GM18508 (cell line): ENCODE measurements around the gene TBXA2R.

ENCODE experiments used
- ATAC-seq: cut with Tn5 transposase; IDR thresholded peaks from one replicate; pipeline ENCODE4 v1.9.1; 2021; ENCODE audit warnings: moderate number of reproducible peaks; ENCODE audit not compliant: insufficient read depth, unreplicated experiment

The TBXA2R gene

DNA sequence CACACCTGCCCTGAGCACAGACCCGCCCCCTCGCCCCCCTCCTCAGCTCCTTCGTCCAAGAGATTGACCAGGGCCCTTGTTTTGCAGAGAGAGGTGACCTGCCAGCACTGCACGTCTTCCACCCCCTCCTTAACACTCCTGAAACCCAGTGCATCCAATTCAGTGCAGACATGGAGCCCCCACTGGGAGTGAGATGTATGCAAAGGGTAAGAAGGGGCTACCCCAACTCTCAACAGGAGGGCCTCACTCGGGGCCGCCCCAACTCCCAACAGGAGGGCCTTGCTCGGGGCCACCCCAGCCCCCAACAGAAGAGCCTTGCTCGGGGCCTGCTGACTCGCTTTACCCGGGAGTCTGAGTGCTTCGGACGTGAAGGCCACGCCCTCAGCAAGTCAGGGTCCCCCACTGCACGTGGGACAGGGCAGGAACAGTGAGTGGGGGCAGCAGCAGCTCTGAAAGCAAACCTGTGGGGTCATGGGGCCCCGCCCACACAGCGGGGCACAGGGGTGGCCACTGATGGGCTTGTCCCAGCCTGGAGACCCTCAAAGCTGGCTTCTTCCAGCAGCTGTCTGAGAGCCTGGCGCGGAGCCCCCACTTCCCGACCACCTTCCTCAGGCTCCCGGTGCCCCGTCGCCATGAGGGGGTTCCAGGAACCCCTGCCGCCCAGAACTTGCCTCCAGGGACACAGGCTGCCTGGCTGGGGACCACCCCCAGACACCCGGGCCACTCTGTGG lies 14.3 kb upstream of the TBXA2R start:
- ATAC-seq = no peak

DNA sequence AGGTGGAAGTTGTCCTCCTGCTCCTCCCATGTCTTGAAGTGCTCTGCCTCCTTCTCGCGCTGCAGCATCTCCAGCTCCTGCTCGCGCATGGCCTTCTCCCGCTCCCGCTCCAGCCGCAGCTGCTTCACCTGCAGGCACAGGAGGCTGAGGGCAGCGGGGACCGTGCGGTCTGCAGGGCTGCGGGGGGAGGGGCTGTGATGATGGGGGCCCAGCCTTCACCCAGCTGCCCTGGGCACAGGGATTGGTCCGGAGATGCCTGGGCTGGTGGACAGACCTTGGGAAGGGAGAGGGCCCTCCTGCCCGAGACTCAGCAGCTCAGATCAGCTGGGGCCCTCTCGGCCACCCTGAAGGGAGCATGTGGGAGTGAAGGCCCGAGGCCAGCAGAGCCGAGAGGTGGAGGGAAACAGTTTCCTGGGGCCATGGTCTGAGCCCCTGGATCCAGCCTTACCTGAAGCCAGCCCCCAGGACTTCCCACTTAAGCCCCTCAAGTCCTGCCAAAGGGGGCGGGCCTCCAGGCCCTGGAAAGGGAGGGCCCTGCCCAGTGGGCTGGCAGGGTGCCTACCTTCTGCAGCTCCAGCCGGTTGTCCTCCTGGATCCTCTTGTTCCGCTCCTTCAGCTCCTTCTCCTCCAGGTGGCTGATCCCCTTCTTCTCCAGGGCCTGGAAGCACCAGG lies 13.6 kb upstream of the TBXA2R start:
- ATAC-seq = no peak

DNA sequence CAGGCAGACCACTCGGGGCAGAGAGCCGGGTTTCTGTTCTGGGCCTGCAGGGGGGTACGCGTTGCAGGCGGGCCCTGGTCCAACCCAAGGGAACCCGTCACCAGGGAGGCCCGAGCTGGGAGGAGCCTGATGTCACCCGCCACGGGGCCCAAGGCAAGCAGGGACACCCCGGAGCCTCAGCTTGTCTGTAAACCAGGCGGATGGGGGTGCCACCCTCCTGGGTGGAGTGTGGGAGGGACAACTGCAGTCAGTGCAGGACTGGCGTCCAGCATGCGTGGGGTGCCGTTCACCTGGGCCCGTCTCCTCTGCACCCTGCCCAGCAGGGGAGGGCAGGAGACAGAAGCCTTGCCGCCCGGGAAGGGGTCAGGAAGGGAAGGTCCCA lies 12.9 kb upstream of the TBXA2R start:
- no peak for ATAC-seq

DNA sequence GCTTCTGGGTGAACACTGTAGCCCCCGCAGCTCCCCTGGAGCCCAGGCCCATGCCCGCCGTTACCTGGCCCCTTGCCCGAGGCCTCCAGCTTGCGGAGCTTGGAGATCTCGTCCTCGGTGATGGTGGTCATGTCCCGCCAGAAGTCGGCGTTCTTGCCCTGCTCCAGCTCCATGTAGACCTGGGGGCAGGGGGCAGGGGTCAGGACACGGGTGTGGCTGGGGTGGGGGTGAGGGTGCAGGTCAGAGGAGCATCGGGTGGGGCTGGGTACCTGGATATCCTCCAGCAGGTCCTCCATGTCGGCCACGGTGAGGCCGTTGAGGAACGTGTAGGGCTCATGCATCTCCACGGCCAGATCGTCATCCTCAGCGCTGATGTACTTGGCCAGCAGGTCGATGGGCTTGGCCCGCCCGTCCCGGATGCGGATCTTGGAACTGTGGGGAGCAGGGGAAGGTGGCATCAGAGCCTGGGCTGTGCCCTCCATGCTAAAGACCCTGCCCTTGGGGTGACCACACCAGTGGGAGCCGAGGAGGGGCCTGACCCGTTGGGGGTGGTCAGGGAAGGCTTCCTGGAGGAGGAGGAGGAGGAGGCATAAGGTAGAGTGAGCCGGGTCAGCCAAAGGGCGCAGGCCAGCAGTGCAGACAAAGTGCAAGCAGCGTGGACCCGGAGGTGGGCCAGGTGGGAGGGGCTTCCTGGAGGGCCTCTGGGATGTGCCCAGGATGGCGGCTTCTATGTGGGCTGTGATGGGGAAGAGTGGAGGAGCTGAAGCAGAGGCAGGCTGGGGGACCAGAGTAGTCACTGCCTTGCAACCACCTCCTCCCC lies 12.3 kb upstream of the TBXA2R start:
- no peak for ATAC-seq

DNA sequence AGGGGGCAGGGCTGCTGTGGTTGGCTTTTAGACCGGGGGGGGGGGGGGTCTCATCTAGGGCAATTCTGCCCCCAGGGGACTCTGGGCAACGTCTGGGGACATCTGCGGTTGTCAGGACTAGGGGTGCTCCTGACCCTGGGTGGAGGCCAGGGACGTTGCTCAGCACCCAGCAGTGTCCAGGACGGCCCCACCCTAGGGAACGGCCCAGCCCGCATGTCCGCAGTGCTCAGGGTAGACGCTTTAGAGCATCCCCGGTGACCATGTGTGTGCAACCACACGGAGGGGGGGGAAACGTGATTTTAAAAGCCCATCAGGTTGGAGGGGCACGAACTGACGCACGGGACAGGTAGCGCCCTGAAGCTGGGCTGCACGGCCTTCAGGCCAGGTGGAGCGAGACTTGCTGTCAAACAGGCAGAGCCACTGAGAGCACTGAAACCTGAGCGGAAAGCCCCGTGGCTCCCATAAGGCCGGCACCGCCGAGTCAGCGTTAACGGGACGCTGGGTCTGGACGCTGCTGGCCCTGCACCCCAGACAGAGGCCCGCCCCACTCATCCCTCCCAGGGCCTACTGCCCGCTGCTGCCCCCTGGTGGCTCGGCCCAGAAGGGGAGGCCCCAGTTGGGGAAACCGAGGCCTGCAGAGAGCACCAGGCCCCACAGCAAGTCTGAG lies 11.6 kb upstream of the TBXA2R start:
- no peak for ATAC-seq

DNA sequence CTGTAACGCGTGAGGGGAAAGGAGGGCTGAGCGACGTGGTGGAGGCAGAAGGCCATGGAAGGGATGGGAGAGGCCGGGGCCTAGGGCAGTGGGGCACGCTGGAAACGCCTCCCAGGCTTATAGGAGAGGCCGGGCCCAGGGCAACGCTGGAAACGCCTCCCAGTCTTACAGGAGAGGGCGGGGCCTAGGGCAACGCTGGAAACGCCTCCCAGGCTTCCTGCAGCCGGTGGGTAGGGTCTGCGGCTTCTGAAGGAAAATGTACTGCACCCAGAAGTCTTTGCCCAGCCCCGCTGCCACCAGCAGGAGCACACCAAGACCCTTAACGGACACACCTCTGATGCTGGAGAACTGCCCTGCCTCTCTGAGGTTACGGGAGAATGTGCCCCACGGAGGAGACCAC lies 10.8 kb upstream of the TBXA2R start:
- ATAC-seq = no peak

DNA sequence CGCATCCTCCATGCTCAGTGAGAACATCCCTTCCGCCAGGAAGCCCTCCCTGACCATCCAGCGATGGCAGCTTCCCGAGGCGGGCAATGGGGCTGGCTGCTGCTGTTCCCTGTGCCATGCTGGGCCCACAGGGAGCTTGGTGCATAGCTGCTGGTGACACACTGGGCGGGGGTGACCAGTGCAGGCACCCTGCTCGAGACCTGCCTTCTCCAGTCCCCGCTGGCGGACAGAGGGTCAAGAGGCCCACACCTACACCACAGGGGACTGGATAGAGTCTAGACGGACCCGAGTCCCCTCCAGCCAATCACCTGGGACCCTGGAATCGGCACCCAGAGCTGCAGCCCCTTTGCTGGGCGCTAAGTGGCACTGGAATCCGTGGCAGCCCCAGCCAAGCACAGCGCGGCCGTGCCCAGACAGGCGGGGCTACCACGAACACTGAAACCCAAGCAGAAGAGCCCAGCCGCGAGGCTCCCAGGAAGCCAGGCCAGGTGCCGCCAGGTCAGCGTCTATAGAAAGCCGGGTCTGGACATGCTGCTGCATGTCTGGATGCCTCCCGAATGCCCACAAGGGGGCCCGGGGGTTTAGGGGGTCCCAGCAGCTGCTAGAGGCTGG lies 9.0 kb upstream of the TBXA2R start:
- no peak for ATAC-seq

DNA sequence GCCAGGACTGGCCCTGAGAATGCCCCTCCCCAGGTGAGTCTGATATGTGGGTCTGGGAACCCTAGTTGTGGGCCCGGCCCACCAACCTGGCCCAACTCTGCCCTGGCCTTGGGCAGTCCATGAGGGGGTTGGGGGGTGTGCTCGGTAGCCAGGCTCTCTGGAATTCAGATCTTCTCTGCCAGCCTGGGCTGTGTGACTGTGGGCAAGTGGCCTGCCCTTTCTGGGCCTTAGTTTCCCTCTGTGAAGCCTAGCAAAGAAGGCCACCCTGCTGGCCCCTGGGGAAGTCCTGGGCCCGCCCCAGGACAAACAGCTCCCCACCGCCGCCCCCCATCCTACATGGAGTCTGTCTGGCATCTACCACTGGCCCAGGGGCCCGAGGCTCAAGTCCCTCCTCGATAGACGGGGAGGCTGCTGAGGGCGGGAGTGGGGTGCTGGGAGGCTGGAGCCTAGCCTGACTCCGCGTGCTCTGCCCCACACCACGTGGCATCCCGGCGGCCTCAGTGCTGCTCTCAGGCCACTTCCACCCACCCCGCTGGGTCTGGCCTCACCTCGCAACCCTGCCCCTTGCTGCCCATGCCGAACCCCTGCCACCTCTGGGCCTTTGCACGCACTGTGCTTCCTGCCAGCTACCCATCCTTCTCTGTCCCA lies 8.3 kb upstream of the TBXA2R start:
- ATAC-seq = no peak

DNA sequence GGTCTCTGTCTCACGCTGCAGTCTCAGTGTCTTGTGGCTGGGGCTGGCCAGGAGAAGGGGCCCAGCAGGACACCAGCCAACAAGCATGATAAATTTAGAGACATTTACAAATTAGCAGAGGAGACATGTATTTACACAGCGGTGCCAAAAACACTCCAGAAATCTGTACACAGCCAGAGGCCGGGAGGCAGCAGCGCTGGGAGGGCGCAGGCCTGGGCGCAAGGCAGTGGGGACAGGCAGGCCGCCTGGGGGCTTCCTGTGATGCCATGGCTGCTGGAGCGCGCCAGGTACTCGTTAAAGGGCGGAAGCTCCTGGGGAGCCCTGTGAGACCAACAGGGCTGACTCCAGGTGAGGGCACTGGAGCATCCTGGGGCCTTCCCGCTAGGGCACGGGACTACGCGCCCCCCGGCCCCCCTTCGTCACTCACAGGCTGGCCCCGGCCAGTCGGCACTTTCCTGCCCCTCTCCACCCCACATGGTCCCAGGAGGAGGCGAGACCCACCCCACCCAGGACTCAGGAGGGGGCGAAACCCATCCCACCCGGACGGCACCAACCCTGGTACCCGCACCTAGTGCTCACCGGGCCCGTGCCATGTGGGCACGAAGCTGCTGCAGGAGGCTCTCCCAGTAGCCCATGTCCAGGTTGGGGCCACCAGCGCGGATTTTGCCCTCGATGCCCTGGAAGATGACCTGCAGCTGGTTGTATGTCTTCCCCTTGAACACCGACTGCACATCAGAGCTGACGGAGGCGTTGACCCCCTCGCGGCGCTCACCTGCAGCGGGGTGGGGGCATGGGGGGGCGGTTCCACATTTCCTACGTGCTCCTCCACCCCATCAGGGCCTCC lies 7.4 kb upstream of the TBXA2R start:
- no peak for ATAC-seq

DNA sequence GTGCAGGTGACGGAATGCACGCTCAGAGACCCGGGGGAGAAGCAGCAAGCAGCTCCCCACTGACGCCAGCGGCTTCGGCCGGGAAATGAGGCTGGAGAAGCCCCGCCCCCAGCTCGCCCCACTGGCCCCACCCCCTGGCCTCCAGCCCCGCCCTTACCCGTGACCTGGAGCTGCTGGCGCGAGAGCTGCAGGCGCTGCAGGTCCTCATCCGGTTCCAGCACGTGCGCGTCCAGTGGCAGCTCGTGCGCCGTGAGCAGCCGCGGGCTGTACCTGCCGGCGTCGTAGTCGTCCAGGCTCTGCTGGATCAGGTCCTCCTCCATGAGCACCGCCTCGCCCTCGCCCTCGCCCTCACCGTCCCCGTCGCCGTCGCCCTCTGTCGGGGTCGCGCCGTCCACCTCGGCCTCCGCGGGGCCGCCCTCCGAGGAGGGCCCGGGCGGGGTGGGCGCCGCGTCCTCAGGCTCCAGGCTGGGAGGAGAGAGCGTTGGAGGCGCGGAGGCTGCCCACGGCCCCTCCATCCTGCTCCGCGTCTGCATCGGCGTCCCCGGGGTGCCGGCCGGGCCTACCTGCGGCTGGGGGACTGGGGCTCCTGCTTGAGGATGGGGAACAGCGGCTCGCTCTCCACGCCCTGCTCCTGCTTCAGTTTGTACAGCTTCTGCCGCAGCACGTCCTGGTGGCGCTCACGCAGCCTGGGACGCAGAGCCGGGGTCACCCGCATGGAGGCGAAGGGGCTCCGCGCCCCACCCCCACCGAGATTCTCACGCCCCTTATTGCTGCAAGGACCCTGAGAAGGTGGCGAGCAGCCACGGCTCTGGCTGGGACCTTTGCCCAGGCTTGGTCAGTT lies 6.4 kb upstream of the TBXA2R start:
- ATAC-seq = no peak

DNA sequence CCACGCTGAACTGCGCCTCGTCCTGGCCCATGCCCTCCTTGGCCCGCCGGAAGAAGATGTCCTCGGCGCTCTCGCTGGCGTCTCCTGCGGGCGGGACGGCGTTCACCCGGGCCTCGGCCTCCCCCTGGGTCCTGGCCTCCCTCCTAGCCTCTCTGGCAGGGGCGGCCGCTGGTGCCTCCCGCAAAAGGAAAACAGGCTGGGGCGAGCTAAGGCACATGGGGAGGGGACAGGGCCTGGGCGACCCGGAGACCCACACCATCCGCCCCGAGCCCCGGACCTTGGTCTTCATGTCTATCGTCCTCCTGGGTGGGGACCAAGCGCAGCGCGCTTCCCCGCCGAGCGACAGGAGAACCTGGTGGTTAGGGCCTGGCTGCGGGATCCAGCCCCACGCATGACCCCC lies 5.7 kb upstream of the TBXA2R start:
- no peak for ATAC-seq

DNA sequence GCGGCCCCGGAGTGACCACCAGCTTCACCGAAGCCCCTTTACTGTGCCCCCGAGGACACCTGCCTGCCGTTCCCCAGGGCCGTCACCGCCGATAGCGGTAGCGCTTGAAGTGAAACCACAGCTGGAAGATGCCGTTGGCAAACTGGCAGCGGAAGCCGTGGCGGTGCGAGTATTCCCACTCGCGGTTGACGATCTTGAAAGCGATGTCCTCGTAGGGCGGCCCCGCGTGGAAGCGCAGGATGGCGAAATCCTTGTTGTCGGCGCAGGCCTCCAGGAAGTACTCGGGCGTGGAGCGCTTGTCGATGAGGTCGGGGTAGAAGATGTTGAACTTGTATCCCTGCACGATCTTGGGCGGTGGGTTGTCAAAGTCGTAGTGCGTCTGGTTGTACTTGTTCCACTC lies 5.2 kb upstream of the TBXA2R start:
- ATAC-seq = no peak

DNA sequence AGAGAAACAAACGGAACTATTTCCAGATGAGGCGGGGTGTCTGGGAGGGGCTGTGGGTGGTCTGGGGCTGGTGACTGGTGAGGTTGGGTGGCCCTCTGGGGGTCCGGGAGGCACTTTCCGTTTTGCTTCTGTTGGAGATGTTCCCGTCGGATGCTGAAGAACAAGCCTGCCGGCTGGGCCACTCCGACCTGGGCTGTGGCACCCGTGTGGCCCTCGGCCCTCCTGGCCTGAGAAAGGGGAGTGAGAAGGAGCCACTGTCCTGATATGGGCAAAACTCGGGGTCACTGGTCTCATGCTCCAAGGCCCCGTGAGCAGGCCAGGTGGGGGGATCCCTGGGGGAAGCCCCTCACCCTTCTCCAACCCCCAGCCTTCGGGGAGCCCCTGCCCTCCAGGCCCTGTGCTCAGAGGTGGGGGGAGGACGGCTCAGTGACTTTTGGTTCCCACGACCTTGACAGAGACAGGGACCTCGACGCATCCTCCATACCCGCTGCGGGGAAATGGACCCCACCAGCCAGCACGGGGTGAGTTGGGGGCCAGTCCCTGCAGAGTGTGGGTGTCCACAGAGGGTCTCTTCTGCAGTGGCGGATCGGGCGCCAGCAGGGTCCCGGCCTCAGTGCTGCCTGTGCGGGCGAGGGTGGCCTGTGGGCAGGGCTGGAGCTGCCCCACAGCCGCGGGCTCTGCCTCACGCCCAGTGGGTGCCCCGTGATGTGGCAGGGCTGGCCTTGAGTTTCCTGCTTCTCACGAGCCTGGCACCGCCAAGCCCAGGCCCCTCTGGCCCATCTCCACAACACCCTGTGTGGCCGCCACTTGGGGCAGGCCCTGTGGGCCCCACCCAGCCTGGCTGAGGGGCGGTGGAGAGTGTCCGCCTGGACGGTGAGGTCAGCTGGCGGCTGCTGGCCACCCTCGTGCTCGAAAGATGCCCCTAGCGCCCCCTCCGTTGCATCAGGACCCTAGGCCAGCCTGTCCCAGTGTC lies 4.4 kb upstream of the TBXA2R start:
- no peak for ATAC-seq

DNA sequence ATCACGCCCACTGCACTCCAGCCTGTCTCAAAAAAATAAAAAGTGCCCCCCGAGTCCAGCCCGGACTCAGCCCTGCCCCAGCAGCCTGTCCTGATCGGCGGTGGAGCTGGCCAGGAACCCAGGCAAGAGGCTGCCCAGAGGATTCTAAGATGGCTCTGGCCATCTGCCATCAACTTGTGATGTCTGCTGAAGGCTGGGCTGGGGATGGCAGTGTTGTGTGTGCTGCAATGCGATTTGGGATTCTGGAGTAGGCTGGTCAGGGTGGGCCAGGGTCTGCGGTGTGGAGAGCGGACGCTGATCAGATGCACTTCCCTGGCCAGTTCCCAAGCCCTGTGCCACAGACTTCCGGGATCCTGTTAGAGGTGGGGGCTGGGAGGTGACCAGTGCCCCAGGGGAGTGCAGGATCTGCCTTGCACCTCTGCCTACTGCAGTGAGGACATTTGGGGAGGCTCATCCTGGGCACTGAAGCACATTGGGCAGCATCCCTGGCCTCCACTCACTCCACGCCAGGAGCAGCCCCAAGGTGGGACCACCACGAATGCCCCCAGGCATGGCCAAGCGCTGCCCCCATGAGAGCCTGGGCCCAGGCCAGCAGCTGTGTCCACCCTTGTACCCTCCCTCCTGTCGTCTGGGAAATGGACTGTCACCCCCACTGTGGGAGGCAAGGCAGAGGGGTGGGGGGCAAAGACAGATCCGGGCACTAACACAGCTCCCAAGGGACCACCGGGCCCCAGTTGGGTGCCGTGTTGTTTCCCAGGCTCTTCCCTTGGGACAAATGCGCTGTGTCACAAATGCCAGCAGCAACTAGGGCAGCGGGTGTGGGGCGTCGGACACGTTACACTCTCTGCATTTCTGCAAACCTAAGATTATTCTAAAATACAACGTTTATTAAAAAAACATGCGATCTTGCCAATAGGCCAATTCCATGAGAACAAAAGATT lies 3.4 kb upstream of the TBXA2R start:
- no peak for ATAC-seq

DNA sequence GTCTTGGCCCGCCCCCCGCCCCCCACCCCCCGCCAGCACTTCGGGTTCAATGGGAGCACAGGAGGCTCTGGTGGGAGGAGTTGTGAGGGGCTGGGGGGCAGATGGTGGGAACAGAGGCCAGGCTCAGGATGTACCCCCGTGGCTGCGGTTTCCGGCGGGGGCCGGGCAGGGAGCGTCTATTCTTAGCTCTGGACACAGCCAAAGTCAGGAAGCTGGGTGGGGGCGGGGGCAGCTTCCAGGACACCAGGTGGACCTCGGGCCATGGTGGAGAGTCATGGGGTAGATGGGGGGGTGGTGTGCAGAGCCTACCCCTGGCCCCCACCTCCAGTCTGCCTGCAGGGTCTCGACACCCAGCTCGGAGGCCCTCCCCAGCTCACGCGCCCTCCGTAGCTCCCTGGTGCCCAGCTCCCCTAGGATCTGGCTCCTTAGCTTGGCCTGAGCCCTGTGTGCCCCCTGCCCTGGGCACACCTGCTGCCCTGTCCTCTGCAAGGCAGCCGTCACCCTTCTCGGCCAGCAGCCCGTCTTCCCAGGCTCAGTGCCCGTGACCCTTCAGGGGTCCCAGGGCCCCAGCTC lies 2.2 kb upstream of the TBXA2R start:
- ATAC-seq = no peak
